Smooth muscle cell (in vitro differentiated cells): ENCODE results near the gene PRKACG. TPM values are rescaled to one million over a fixed set of nuclear protein-coding genes. Genes with fewer than 3 reads are reported as not detected.

Experiments
- DNase-seq: peaks from one replicate; lab custom pipeline; 2025; ENCODE audit not compliant: unreplicated experiment; lab: John Stamatoyannopoulos, UW
- H2AFZ ChIP-seq: fragments of 200-600 bp; sonication (generic); 2 replicates; pipeline ENCODE4 v1.6.0; 2016; ENCODE audit warnings: antibody characterized with exemption, low read depth, mild to moderate bottlenecking
- H3F3A ChIP-seq: fragments of 200-600 bp; sonication (generic); 2 replicates; pipeline ENCODE4 v1.6.0; 2017; ENCODE audit warnings: antibody characterized with exemption, low read depth
- H3K27ac ChIP-seq: fragments of 200-600 bp; sonication (generic); 2 replicates; pipeline ENCODE4 v1.5.1; 2016; ENCODE audit warnings: low read depth, mild to moderate bottlenecking
- H3K27me3 ChIP-seq: fragments of 200-600 bp; sonication (generic); 2 replicates; pipeline ENCODE4 v1.6.1; 2016; ENCODE audit warnings: low read depth, mild to moderate bottlenecking
- H3K36me3 ChIP-seq: fragments of 200-600 bp; sonication (generic); 2 replicates; pipeline ENCODE4 v1.5.1; 2016; ENCODE audit warnings: low read depth
- H3K4me1 ChIP-seq: fragments of 200-600 bp; sonication (generic); 2 replicates; pipeline ENCODE4 v1.5.1; 2016; ENCODE audit warnings: low read depth
- H3K4me2 ChIP-seq: fragments of 200-600 bp; sonication (generic); 2 replicates; pipeline ENCODE4 v1.6.0; 2016; ENCODE audit warnings: mild to moderate bottlenecking
- H3K4me3 ChIP-seq: fragments of 200-600 bp; sonication (generic); 2 replicates; pipeline ENCODE4 v1.5.1; 2016; ENCODE audit warnings: mild to moderate bottlenecking
- H3K79me2 ChIP-seq: fragments of 200-600 bp; sonication (generic); 2 replicates; pipeline ENCODE4 v1.6.0; 2016; ENCODE audit warnings: low read depth, mild to moderate bottlenecking
- H3K9ac ChIP-seq: fragments of 200-600 bp; sonication (generic); 2 replicates; pipeline ENCODE4 v1.6.0; 2016; ENCODE audit warnings: low read depth
- H3K9me3 ChIP-seq: fragments of 200-600 bp; sonication (generic); replicated peaks from 2 replicates; pipeline ENCODE4 v1.5.1; 2016; ENCODE audit warnings: low read depth
- H4K20me1 ChIP-seq: fragments of 200-600 bp; sonication (generic); 2 replicates; pipeline ENCODE4 v1.6.0; 2016; ENCODE audit warnings: low read depth
- CTCF ChIP-seq: fragments of 200-600 bp; sonication (generic); IDR thresholded peaks from 2 replicates; pipeline ENCODE4 v1.5.1; 2017; ENCODE audit warnings: borderline replicate concordance, mild to moderate bottlenecking, antibody characterized with exemption; ENCODE audit not compliant: insufficient read depth, poor library complexity, severe bottlenecking
- WGBS: methylation state at CpG from one replicate; pipeline ENCODE4 v1.1.7; 2016; ENCODE audit warnings: low lambda C conversion rate; 5-methylcytosine and 5-hydroxymethylcytosine counted together
- polyA plus RNA-seq: library from polyadenylated mRNA; unstranded; fragments of >200 nt; fragmentation: Nextera tagmentation; extraction: Ambion mirVana; gene quantifications from 2 replicates; pipeline ENCODE4 v1.2.1, GENCODE V29; 2016
- total RNA-seq: library from RNA; depleted of rRNA; stranded (reverse); fragments of >200 nt; gene quantifications from 2 replicates; pipeline ENCODE4 v1.2.3, GENCODE V29; 2014

Gene PRKACG
- total and polyA plus RNA-seq, 2 experiments from 2014 or later, result not detected

GRCh38 chr9:69019808-69020207 is 5.9 kb upstream of the PRKACG start:
- WGBS, result 89% methylated on average over 3 of the region's 3 CpGs
- no peak for TF ChIP-seq CTCF

GRCh38 chr9:69018737-69019136 is 4.8 kb upstream of the PRKACG start:
- H3K4me1 ChIP-seq, result no peaks in the 10 kb centered on the region
- H3K4me2 ChIP-seq, result no peak overlapping the region
- no peaks in the 10 kb centered on the region for H3K36me3 ChIP-seq
- WGBS, result 73% methylated on average over 5 of the region's 5 CpGs
- H4K20me1 ChIP-seq, result no peaks in the 10 kb centered on the region
- no peak overlapping the region for H3K9ac ChIP-seq
- H2AFZ ChIP-seq, result no peak overlapping the region
- H3K9me3 ChIP-seq, result no peaks in the 10 kb centered on the region
- no peaks in the 10 kb centered on the region for H3F3A ChIP-seq
- no peak overlapping the region for H3K4me3 ChIP-seq
- DNase-seq, result no peak
- no peak overlapping the region for H3K27ac ChIP-seq
- H3K27me3 ChIP-seq, result no peaks in the 10 kb centered on the region
- no peaks in the 10 kb centered on the region for H3K79me2 ChIP-seq
- TF ChIP-seq CTCF, result no peak

More at GRCh38 chr9:69019808-69020207, 5.9 kb upstream of the PRKACG start:
- no peak overlapping the region for H3K27ac ChIP-seq
- no peaks in the 10 kb centered on the region for H3F3A ChIP-seq
- H3K9me3 ChIP-seq, result no peaks in the 10 kb centered on the region
- no peaks in the 10 kb centered on the region for H4K20me1 ChIP-seq
- DNase-seq, result no peak
- H3K9ac ChIP-seq, result no peak overlapping the region
- no peaks in the 10 kb centered on the region for H3K36me3 ChIP-seq
- H3K79me2 ChIP-seq, result no peaks in the 10 kb centered on the region
- H3K4me3 ChIP-seq, result no peak overlapping the region
- H3K4me1 ChIP-seq, result no peaks in the 10 kb centered on the region
- H3K27me3 ChIP-seq, result no peaks in the 10 kb centered on the region
- H3K4me2 ChIP-seq, result no peak overlapping the region
- H2AFZ ChIP-seq, result no peak overlapping the region

DNA sequence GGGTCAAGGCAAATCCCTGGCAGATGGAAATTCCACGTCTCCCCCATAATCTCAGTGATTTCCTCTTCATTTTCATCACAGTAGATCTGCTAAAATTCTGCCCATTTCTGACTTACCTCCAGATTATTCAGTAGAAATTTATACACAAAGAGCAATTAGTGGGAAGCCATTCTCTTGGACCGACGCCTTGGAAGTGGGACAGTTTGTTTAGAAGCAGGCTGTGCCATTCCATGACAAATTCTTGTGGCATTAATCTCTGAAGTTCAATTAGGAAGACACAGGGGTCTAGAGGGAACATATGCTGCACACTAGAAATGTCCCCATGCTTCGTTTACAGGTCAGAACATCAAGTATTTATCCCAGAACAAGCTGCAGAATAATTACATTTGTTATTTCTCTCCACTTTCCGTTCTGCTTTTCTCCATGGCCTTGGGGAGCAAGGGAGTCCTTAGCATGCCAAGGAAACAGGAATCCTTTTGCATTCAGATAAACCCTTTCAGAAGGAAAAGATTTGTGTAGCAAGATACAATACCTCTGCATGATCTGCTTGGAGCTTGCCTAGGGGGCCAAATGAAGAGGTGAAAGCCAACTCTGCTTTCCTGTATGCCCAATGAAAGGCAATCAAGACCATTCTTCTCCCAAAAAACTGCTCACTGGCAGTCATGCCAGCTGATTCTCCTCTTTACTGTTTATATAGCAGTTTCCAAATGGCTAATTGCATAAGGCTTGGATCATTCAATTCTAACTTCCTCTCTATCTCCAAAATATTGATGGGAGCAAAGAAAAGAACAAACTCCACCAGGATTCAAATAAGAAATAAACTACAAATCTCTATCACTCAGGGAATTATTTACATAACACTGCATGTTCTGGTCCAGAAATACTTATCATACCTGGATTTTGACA is 2.5 kb upstream of the PRKACG start:
- H3K9ac ChIP-seq, result no peak overlapping the region
- no peaks in the 10 kb centered on the region for H3K9me3 ChIP-seq
- no peaks in the 10 kb centered on the region for H3K79me2 ChIP-seq
- no peaks in the 10 kb centered on the region for H3K4me1 ChIP-seq
- no peaks in the 10 kb centered on the region for H3F3A ChIP-seq
- H3K4me3 ChIP-seq, result no peak overlapping the region
- no peak overlapping the region for H2AFZ ChIP-seq
- no peak overlapping the region for H3K27ac ChIP-seq
- no peaks in the 10 kb centered on the region for H3K27me3 ChIP-seq
- TF ChIP-seq CTCF, result no peak
- H3K36me3 ChIP-seq, result no peaks in the 10 kb centered on the region
- no peak overlapping the region for H3K4me2 ChIP-seq
- 74% methylated on average over 5 of the region's 5 CpGs for WGBS
- DNase-seq, result no peak
- no peaks in the 10 kb centered on the region for H4K20me1 ChIP-seq

- Histone ChIP-seq H3K27ac (no peak overlapping the region), H3F3A (no peaks in the 10 kb centered on the region), H3K9ac (no peak overlapping the region), H2AFZ (no peak overlapping the region), H3K79me2 (no peaks in the 10 kb centered on the region), H3K4me1 (no peaks in the 10 kb centered on the region), H4K20me1 (no peaks in the 10 kb centered on the region), H3K36me3 (no peaks in the 10 kb centered on the region), H3K4me3 (no peak overlapping the region), H3K4me2 (no peak overlapping the region), H3K9me3 (no peaks in the 10 kb centered on the region), H3K27me3 (peaks cover under 1% of the 10 kb centered on the region)
- WGBS, result 95% methylated on average over 26 of the region's 26 CpGs
- no peak for DNase-seq
- TF ChIP-seq CTCF, result no peak
Observed at GRCh38 chr9:69013382-69013727, 558 bp downstream of the PRKACG start.
